Measurements from ENCODE around the gene PMVK.
A peak's percentile ranks its signal among the peaks of the same experiment; 100 is the strongest.

The PMVK gene

GRCh38 chr1:154945962-154946850, 9.7 kb upstream of the PMVK start:
- DNase-seq: no peak

DNA sequence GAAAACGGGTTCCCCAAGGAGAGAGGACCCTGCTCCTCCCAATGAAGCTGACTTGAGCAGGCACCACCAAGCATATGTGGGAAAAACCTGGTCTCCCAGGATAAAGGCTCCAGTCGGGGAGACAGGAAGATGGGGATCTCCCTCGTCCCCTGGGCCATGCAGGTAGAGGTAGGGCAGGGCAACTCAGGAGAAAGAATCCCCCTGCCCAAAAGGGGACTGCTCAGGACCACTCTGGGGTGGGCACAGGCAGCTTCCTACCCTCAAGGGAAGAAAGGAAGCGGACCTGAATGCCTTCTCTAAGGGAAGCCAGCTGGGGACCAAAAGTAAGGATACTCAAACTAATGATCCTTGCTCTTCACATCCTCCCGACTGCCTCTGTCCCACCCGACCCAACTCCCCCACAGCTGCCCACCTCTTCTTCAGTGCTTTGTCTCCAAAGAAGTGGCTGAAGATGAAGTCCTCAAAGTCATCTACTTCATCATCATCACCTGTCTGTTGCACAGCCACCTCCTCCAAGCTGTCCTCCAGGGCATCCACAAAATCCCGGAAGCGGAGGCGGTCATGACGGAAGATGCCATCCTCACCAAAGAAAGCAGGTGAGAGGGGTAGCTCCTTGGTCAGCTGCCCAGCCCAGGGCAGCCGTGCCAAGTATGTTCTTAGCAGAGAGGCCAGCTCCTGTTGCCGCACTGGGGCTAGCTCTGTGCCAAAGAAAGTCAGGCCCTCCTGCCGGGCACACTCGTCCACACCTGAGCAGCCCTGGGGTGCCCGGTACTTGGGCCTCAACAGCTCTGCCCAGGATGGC, 8.8 kb upstream of the PMVK start:
- no peak for DNase-seq

GRCh38 chr1:154944401-154945159, 8.1 kb upstream of the PMVK start:
- DNase-seq: no peak

DNA sequence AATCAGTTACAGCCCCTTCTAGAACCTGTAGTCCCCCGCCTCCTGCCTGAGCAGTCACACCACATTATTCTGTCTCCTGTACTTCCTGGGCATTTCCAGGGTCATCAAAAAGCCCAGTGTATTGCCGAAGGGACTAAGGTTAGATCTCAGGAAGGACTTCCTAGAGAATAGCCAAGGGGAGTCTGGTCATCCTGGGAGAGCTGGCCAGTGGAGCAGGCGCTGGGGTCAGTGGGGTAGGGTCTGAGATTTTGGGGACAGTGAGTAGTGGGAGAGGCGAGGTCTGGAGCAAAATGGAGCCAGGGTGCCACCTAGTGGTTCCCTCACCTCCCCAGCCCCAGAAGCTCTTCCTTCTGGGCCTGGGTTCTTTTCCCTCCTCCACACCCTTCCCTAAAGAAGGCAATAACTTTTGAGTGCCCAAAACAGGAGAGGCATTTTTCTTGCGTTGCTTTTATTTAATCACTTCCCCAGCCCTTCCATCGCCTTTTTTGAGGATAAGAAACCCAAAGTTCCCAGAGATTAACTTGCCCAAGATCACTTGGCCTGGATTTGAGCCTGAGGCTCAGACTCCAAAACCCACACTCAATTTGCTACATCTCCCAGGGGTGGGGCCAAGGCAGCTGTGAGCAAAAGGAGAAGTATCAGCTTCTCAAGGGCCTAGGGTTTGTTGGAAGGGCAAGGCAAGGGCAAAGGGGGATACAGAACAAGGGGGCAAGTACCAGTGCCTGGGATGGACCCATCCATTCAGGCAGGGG, 7.3 kb upstream of the PMVK start:
- DNase-seq: no peak

- DNase-seq: peak; percentile 64
Observed at GRCh38 chr1:154941333-154942013, 5.0 kb upstream of the PMVK start.

DNA sequence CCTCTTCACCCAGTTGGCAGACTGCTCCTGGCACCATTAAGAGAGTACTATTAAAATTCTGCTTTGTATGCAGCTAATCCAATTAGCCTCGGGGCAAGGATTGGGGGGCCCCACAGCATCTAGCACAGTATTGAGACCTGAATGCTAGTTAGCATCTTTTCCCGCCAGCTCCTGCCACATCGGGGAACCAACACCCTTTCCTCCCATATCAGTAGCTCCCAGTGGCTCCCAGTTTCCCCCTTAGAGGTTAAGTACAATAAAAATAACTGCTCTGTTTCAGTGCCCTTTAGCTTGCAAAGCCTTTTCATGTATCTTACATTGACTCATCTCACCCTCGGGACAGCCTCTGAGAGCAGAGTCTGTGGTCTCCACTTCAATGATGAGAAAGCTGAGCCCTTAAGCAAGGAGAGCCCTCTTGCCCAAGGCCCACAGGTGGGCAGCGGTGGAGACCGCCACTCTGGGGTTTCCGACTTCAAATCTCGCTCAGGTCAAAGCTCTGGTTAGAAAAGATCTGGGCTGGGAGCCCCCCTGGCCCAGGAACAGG, 4.2 kb upstream of the PMVK start:
- DNase-seq: no peak

GRCh38 chr1:154940213-154940560, 3.7 kb upstream of the PMVK start:
- DNase-seq: no peak

DNA sequence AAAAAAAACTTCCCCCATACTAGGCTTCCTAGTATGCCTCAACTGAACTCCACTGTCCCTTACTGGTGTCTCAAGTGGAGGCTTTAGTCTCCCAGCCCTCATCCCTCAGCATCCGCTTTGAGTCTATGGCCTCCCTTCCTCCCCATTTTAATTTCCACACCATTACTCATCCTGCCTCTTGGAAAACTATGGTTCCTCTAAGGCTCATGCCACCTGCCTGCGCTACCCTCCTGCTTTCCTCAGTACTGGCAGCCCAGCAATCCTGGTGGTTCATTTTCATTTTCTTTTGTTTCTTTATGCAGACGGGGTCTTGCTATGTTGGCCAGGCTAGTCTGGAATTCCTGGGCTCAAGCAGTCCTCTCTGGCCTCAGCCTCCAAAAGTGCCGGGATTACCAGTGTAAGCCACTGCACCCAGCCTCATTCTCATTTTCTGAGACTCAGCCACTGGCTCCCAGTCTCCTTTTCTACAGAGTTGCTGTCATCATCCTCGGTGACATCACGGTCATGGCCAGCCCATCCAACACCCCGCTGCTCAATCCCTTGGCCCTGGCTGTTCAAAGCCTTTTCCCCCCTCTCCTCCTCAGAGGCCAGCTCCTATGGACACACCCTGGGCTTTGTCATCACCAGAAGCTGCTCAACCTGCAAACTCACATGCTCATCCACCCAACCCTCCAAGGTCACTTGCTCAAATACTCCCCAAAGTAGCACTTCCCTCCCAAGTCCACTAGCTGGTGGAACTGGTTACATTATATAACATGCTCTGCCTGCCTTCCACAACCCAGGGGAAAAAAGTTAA, 2.3 kb upstream of the PMVK start:
- DNase-seq: no peak

GRCh38 chr1:154937988-154938386, 1.5 kb upstream of the PMVK start:
- no peak for DNase-seq

- DNase-seq: peak; percentile 91
Observed at GRCh38 chr1:154937085-154937987, 817 bp upstream of the PMVK start.

DNA sequence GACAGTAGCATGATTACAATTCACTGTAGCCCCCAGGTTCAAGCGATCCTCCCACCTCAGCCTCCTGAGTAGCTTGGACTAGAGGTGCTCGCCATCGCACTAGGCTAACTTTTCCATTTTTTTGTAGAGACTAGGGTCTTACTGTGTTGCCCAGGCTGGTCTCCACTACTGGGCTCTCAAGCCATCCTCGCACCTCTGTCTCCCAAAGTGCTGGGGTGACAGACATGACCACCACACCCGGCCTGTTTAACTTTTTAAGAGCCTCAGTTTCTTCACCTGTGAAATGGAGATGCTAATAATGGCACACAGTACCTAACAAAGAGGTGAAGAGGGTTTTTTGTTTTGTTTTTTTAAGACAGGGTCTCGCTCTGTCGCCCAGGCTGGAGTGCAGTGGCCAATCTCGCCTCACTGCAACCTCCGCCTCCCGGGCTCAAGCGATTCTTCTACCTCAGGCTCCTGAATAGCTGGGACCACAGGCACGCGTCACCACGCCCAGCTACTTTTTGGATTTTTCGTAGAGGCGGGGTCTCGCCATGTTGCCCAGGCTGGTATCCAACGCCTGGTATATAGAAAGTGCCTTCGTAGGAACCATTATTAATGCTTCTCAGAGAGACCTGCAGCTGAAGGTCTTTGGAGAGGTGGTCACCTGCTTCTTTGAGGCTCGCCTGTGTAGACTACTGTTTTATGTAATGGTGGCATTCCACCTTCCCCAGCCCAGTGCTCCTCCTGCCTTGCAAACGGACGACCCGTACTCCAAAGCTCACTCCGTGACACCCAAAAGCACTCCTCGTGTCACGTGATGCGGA, 567 bp downstream of the PMVK start:
- DNase-seq: no peak

- no peak for DNase-seq
Observed at GRCh38 chr1:154934358-154934948, 2.1 kb downstream of the PMVK start.

- DNase-seq: no peak
Observed at GRCh38 chr1:154931940-154932487, 4.5 kb downstream of the PMVK start.

DNA sequence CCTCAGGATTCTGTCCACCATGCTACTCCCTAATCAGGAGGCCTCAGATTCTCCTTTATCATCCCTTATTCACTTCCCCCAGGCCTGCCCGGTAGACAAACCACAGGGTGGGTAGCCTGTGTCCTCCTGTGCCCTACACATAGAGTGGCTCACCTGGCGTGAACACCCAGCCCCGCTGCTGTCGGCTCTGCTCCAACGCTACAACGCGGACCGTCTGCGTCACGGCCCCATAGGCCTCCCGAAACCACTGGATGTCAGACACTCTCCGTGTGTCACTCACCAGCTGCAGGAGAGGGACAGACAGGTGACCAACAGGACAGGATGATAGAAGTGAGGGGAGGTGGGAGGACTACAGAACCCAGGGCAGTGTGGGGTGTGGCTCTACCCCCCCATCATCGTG, 10.3 kb downstream of the PMVK start:
- DNase-seq: no peak

- no peak for DNase-seq
Observed at GRCh38 chr1:154925335-154926170, 11.0 kb downstream of the PMVK start.

- DNase-seq: no peak
Observed at GRCh38 chr1:154923695-154924094, 12.8 kb downstream of the PMVK start.

DNA sequence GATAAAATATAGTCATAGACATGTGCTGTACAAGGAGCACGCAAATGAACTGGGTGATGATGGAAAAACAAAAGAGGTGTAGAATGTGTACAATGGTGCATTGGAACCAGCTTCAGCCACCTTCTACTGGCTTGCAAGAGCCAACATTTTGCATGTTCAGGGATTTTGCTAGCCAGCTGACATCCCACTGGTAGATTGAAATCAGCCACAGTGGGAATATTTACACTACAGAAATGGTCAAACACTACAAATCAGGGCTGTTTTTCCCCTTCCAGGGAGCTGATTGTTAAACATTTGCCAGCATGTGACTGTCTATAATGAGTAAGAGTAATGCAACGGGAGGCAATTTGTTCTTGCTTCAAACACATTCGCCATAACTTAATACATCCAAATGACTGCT, 23.2 kb downstream of the PMVK start:
- no peak for DNase-seq
